HUES64 (cell line): ENCODE data around the gene BPIFB6.

Experiments
- H3K27ac ChIP-seq: 2 replicates; pipeline ENCODE4 v1.7.0; 2013; ENCODE audit warnings: low read depth, low read length, inconsistent platforms
- H3K27me3 ChIP-seq: 2 replicates; pipeline ENCODE4 v1.6.1; 2013; ENCODE audit warnings: mild to moderate bottlenecking, low read length; ENCODE audit not compliant: insufficient read depth
- H3K36me3 ChIP-seq: 2 replicates; pipeline ENCODE4 v1.6.1; 2013; ENCODE audit warnings: mild to moderate bottlenecking, low read length; ENCODE audit not compliant: insufficient read depth
- H3K4me1 ChIP-seq: 2 replicates; pipeline ENCODE4 v1.6.1; 2013; ENCODE audit warnings: mild to moderate bottlenecking, low read length, moderate library complexity; ENCODE audit not compliant: insufficient read depth
- H3K4me3 ChIP-seq: 2 replicates; pipeline ENCODE4 v1.5.1; 2013; ENCODE audit warnings: mild to moderate bottlenecking, low read length, moderate library complexity
- H3K9ac ChIP-seq: 2 replicates; pipeline ENCODE4 v1.6.1; 2013; ENCODE audit warnings: mild to moderate bottlenecking, low read depth, low read length
- H3K9me3 ChIP-seq: 2 replicates; pipeline ENCODE4 v1.6.1; 2013; ENCODE audit warnings: low read depth, low read length; ENCODE audit not compliant: insufficient read depth
- WGBS: fragments of 150-250, 120-280 bp; methylation state at CpG from one replicate; pipeline ENCODE4 v1.1.7; 2013; ENCODE audit warnings: missing lambda C conversion rate; 5-methylcytosine and 5-hydroxymethylcytosine counted together

Gene BPIFB6

GRCh38 chr20:33059741-33060390 is 28.4 kb downstream of the BPIFB6 start:
- H3K9ac ChIP-seq: no peak overlapping the region
- no peak overlapping the region for H3K27ac ChIP-seq
- H3K4me3 ChIP-seq: no peak overlapping the region
- H3K27me3 ChIP-seq: no peaks in the 10 kb centered on the region
- no peaks in the 10 kb centered on the region for H3K9me3 ChIP-seq
- no peaks in the 10 kb centered on the region for H3K4me1 ChIP-seq
- no peaks in the 10 kb centered on the region for H3K36me3 ChIP-seq
- 91% methylated on average over 22 of the region's 22 CpGs for WGBS

- Histone ChIP-seq H3K9me3 (no peaks in the 10 kb centered on the region), H3K4me1 (no peaks in the 10 kb centered on the region), H3K27me3 (no peaks in the 10 kb centered on the region), H3K36me3 (no peaks in the 10 kb centered on the region), H3K9ac (no peak overlapping the region), H3K4me3 (no peak overlapping the region), H3K27ac (no peak overlapping the region)
- WGBS: 95% methylated on average over 14 of the region's 14 CpGs
Measured at GRCh38 chr20:33061658-33062028, 30.2 kb downstream of the BPIFB6 start.

DNA sequence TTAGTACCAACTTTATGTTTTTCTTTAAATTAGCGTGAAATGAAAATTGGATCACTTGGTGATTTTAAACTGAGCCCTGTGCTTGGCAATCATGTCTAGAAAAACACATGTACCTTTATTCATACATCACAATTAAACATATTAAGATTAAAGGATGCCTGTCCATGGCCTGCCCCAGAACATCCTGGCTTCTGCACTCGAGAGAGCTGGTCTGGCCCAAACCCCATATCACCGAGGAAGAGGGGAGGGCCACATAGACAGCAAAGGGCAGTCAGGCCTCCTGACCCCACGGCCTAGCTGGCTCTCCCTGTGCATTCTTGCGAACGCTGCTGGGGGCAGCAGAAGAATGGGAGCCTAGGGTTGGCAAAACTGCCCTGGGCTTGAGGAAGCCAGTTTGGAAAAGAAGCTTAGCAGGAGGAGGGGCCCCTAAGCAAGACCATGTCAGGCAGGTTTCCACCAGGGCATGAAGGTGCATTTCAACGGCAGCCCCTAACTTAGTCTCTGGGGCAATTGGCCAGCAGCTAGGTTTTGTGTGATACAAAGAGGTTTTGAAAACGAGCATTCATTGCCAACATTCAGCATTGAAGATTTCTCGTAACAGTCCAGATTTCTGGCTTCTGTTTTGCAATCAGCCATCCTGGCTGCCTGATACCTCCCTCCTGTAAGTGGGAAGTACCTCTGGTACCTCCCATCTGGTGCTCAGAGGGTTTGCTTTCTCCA is 30.8 kb downstream of the BPIFB6 start:
- WGBS: 73% methylated on average over 9 of the region's 9 CpGs
- Histone ChIP-seq H3K4me3 (no peak overlapping the region), H3K27ac (no peak overlapping the region), H3K4me1 (no peaks in the 10 kb centered on the region), H3K36me3 (no peaks in the 10 kb centered on the region), H3K9me3 (no peaks in the 10 kb centered on the region), H3K9ac (no peak overlapping the region), H3K27me3 (no peaks in the 10 kb centered on the region)

GRCh38 chr20:33062825-33063149 is 31.3 kb downstream of the BPIFB6 start:
- Histone ChIP-seq H3K27ac (no peak overlapping the region), H3K27me3 (no peaks in the 10 kb centered on the region), H3K9me3 (no peaks in the 10 kb centered on the region), H3K9ac (no peak overlapping the region), H3K36me3 (no peaks in the 10 kb centered on the region), H3K4me1 (no peaks in the 10 kb centered on the region), H3K4me3 (no peak overlapping the region)
- 82% methylated on average over 1 of the region's 1 CpG for WGBS

GRCh38 chr20:33063271-33063670 is 31.8 kb downstream of the BPIFB6 start:
- Histone ChIP-seq H3K4me1 (no peaks in the 10 kb centered on the region), H3K9me3 (no peaks in the 10 kb centered on the region), H3K4me3 (no peak overlapping the region), H3K9ac (no peak overlapping the region), H3K36me3 (no peaks in the 10 kb centered on the region), H3K27ac (no peak overlapping the region), H3K27me3 (no peaks in the 10 kb centered on the region)
- 93% methylated on average over 6 of the region's 6 CpGs for WGBS

DNA sequence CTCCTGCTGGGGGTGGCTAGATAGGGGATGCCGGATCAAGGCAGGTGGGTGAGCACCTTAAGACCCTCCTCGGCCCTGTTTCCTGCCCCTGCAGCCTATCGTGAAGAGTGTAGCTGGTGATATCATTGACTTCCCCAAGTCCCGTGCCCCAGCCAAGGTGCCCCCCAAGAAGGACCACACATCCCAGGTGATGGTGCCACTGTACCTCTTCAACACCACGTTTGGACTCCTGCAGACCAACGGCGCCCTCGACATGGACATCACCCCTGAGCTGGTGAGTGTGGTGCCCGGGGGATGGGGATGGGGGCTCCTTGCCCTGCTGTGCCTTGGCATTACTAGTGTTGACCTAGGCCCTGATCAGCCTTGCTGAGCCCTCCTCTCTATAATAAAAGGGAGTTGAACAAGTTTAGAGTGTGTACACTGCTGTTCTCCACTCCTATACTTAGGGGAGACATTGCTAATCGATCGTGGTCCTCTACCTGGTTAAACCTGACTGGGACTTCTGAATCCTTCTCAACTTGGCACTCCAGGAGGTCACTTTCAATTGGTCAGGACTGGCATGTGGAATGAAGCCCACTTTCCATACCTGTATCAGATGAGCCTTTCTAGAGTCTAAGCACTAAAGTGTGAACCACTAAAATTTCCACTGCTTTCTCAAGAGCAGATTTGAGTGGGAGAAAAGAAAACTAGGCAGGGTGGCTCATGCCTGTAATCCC is 33.3 kb downstream of the BPIFB6 start:
- 94% methylated on average over 11 of the region's 11 CpGs for WGBS
- no peaks in the 10 kb centered on the region for H3K4me1 ChIP-seq
- H3K4me3 ChIP-seq: no peak overlapping the region
- H3K36me3 ChIP-seq: no peaks in the 10 kb centered on the region
- H3K27ac ChIP-seq: no peak overlapping the region
- no peak overlapping the region for H3K9ac ChIP-seq
- H3K27me3 ChIP-seq: no peaks in the 10 kb centered on the region
- no peaks in the 10 kb centered on the region for H3K9me3 ChIP-seq

DNA sequence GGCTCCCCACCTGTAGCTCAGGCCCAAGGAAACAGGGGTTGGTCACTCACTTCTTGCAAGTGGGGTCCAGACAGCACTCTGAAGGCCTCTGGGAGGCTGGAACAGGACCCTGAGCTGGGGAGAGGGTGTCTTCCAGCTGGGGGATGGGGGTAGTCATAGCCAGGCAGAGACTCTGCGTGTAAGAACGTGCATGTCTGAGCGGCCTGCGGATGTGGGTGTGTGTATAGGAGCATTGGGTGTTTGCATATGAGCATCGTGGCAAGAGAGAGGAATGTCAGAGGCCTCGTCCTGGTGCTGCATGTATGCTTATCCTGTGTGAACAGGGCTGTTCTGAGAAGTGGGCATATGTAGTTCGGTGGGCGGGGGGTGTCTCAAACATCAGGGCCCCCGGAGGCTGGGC is 34.3 kb downstream of the BPIFB6 start:
- Histone ChIP-seq H3K4me1 (no peaks in the 10 kb centered on the region), H3K9me3 (no peaks in the 10 kb centered on the region), H3K9ac (no peak overlapping the region), H3K36me3 (no peaks in the 10 kb centered on the region), H3K27ac (no peak overlapping the region), H3K4me3 (no peak overlapping the region), H3K27me3 (no peaks in the 10 kb centered on the region)
- WGBS: 90% methylated on average over 9 of the region's 9 CpGs

- Histone ChIP-seq H3K4me3 (no peak overlapping the region), H3K27me3 (no peaks in the 10 kb centered on the region), H3K9ac (no peak overlapping the region), H3K36me3 (no peaks in the 10 kb centered on the region), H3K4me1 (no peaks in the 10 kb centered on the region), H3K27ac (no peak overlapping the region), H3K9me3 (no peaks in the 10 kb centered on the region)
- 89% methylated on average over 3 of the region's 3 CpGs for WGBS
Measured at GRCh38 chr20:33067806-33068205, 36.4 kb downstream of the BPIFB6 start.

GRCh38 chr20:33068251-33068939 is 36.9 kb downstream of the BPIFB6 start:
- no peaks in the 10 kb centered on the region for H3K4me1 ChIP-seq
- no peak overlapping the region for H3K27ac ChIP-seq
- 86% methylated on average over 12 of the region's 12 CpGs for WGBS
- H3K9me3 ChIP-seq: no peaks in the 10 kb centered on the region; the same call in 1 of the 2 replicates
- H3K9ac ChIP-seq: no peak overlapping the region
- no peaks in the 10 kb centered on the region for H3K27me3 ChIP-seq
- no peaks in the 10 kb centered on the region for H3K36me3 ChIP-seq
- H3K4me3 ChIP-seq: no peak overlapping the region

- Histone ChIP-seq H3K27me3 (no peaks in the 10 kb centered on the region), H3K9me3 (no peaks in the 10 kb centered on the region; the same call in 1 of the 2 replicates), H3K4me1 (no peaks in the 10 kb centered on the region), H3K9ac (no peak overlapping the region), H3K4me3 (no peak overlapping the region), H3K27ac (no peak overlapping the region), H3K36me3 (no peaks in the 10 kb centered on the region)
- 96% methylated on average over 9 of the region's 9 CpGs for WGBS
Measured at GRCh38 chr20:33069673-33070072, 38.2 kb downstream of the BPIFB6 start.
